EL (cell line): Measurements from ENCODE around the gene AIF1.

Experiments
- DNase-seq: peaks from one replicate; pipeline ENCODE4 v3.0.0-alpha.2; 2016

The AIF1 gene

DNA sequence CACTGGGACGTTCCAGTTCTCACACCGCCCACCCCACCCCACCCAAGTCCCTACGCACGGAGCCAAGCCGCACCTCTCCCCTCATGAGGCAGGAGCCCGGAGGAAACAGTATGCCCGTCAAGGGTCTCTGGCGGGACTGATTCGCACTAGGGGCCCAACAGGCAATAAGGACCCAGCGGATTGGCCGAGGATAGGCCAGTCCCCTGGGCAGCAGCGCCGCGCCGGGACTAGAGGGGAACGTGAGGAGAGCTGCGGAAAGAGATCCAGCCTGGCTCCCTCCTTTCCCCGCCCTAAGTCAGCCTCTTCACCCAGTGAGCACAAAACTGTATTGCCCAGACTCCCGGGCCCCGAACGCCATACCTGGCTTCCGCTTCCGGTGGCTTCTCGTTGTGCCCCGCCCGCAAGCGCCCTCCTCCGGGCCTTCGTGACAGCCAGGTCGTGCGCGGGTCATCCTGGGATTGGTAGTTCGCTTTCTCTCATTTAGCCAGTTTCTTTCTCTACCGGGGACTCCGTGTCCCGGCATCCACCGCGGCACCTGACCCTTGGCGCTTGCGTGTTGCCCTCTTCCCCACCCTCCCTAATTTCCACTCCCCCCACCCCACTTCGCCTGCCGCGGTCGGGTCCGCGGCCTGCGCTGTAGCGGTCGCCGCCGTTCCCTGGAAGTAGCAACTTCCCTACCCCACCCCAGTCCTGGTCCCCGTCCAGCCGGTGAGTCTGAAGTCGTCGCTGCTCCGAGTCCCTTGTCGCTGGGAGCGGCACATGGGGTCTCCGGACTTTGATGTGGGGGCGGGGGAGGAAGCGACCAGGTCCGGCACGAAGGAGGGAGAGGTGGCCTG is 50.7 kb downstream of the AIF1 start, which contains the start of gene CSNK2B:
TSS of gene CSNK2B (plus strand) at position 580 of the 836 bp plus-strand sequence. CDS start 752 bp downstream, outside the sequence.
- DNase-seq = peak; percentile 99

- no peak for DNase-seq
Measured at GRCh38 chr6:31666337-31666965, 51.4 kb downstream of the AIF1 start.
